Raji (cell line): ENCODE measurements around the gene PPFIA1.

Experiments
- POLR2A ChIP-seq: IDR thresholded peaks from 2 replicates; pipeline ENCODE4 v1.6.1; 2011; ENCODE audit warnings: low read depth, low read length, control low read depth; ENCODE audit not compliant: insufficient read depth

Gene PPFIA1

GRCh38 chr11:70431611-70432010, 161.1 kb downstream of the PPFIA1 start:
- TF ChIP-seq POLR2A: no peak

GRCh38 chr11:70432065-70432464, 161.6 kb downstream of the PPFIA1 start:
- no peak for TF ChIP-seq POLR2A

GRCh38 chr11:70432580-70432979, 162.1 kb downstream of the PPFIA1 start:
- no peak for TF ChIP-seq POLR2A

GRCh38 chr11:70433038-70433437, 162.5 kb downstream of the PPFIA1 start:
- no peak for TF ChIP-seq POLR2A

GRCh38 chr11:70433526-70433925, 163.0 kb downstream of the PPFIA1 start:
- TF ChIP-seq POLR2A: no peak
